Choroid plexus epithelial cell (primary cell): ENCODE measurements around the gene ANKS6.

Experiments used
- DNase-seq: peaks from one replicate; pipeline ENCODE4 v3.0.0-alpha.2; 2010; ENCODE audit warnings: low read depth
- H3K4me3 ChIP-seq: 2 replicates; pipeline ENCODE4 v1.5.1; 2011; ENCODE audit warnings: low read depth, mild to moderate bottlenecking, control low read depth, low read length, moderate library complexity
- CTCF ChIP-seq: conservative IDR thresholded peaks from 2 replicates; pipeline ENCODE4 v1.5.1; 2011; ENCODE audit warnings: low read depth, mild to moderate bottlenecking, control low read depth, inconsistent platforms, low read length, moderate library complexity

Gene ANKS6

GRCh38 chr9:98837516-98837915 is 41.2 kb upstream of the ANKS6 start:
- DNase-seq: no peak
- no peak for TF ChIP-seq CTCF
- no peak overlapping the region for H3K4me3 ChIP-seq

GRCh38 chr9:98836206-98836605 is 39.9 kb upstream of the ANKS6 start:
- DNase-seq: no peak
- no peak overlapping the region for H3K4me3 ChIP-seq
- TF ChIP-seq CTCF: no peak

GRCh38 chr9:98834386-98834785 is 38.0 kb upstream of the ANKS6 start:
- no peak for DNase-seq
- no peak overlapping the region for H3K4me3 ChIP-seq
- TF ChIP-seq CTCF: no peak

DNA sequence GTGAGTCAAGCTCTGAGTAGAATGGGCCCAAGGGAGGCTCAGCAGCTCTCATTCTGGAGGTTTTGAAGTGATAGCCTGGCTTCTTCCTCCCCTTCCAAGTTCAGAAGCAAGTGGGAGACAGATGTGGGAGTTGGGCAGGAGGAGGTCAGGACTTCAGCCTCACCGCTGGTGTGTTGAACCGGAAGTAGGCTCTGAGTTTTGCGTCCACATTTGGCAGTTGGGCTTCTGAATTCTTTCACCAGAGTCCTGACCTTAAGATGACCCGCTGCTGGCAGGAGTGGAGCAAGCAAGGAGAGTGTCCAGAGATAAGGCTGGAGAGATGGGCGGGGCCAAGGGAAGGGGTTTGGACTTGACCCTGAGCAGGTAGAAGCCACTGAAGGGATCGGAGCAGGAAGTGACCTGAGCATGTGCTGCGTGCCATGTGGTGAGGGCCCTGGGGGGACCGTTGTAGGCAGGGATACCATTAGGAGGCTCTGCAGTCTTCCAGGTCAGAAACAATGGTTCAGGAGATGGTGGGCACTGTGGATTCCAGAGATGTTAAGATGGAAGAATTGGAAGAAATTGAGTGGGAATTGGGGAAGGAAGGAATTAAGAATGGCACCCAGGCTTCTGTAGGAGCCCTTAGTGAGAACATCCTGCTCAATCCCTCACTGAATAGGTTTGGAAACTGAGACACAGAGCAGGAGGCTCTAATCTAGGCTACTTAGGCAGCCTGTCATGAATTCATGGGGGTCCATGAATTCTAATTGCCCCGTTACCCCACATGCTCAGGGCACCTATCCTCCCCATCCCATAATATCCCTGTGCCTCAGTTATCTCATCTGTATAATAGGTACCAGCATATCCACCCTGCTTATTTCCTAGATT is 37.0 kb upstream of the ANKS6 start:
- no peak for DNase-seq
- TF ChIP-seq CTCF: no peak
- no peak overlapping the region for H3K4me3 ChIP-seq

GRCh38 chr9:98832768-98833089 is 36.4 kb upstream of the ANKS6 start:
- no peak for TF ChIP-seq CTCF
- no peak overlapping the region for H3K4me3 ChIP-seq
- no peak for DNase-seq

- no peak overlapping the region for H3K4me3 ChIP-seq
- TF ChIP-seq CTCF: no peak
These were observed 35.3 kb upstream of the ANKS6 start for GRCh38 chr9:98831696-98832095.

DNA sequence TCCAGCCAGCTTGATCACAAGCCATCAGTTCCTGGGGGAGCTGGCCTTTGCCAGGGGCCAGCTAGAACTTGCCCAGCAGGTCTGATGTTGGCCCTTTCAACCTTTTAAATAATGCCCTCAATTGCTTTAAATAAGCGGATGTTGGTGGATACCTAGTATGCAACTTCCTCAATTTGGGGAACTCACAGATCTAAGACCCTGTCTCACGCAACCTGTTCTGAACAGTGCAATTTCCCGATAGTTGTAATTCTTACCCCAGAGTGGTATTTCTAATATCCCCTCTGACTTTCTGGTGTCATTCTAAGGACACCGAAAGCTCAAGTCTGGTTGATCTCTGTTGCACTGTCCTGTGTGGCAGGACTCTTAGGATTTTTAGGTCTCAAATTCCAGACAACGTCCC is 34.2 kb upstream of the ANKS6 start:
- no peak for TF ChIP-seq CTCF
- no peak overlapping the region for H3K4me3 ChIP-seq

More at GRCh38 chr9:98831696-98832095, 35.3 kb upstream of the ANKS6 start:
- no peak for DNase-seq

More for the DNA sequence above, 34.2 kb upstream of the ANKS6 start:
- no peak for DNase-seq
